HG03064 (cell line): ENCODE data around the gene USH2A.

ENCODE experiments used
- ATAC-seq: cut with Tn5 transposase; IDR thresholded peaks from one replicate; pipeline ENCODE4 v1.9.1; 2021; ENCODE audit warnings: low read depth; ENCODE audit not compliant: unreplicated experiment

The USH2A gene

GRCh38 chr1:215983680-215984079, 439.6 kb downstream of the USH2A start:
- ATAC-seq: no peak

- no peak for ATAC-seq
Observed at GRCh38 chr1:215971793-215972441, 451.3 kb downstream of the USH2A start.

GRCh38 chr1:215970406-215970805, 452.8 kb downstream of the USH2A start:
- no peak for ATAC-seq

GRCh38 chr1:215963621-215964020, 459.6 kb downstream of the USH2A start:
- ATAC-seq: no peak

- no peak for ATAC-seq
Observed at GRCh38 chr1:215963040-215963439, 460.2 kb downstream of the USH2A start.

- ATAC-seq: no peak
Observed at GRCh38 chr1:215958841-215959240, 464.4 kb downstream of the USH2A start.

- no peak for ATAC-seq
Observed at GRCh38 chr1:215957663-215958062, 465.6 kb downstream of the USH2A start.

GRCh38 chr1:215932558-215932957, 490.7 kb downstream of the USH2A start:
- ATAC-seq: no peak

GRCh38 chr1:215926670-215927069, 496.6 kb downstream of the USH2A start:
- ATAC-seq: no peak

GRCh38 chr1:215923129-215923824, 500.0 kb downstream of the USH2A start:
- no peak for ATAC-seq

- no peak for ATAC-seq
Observed at GRCh38 chr1:215911406-215911968, 511.8 kb downstream of the USH2A start.

GRCh38 chr1:215905493-215906115, 517.6 kb downstream of the USH2A start:
- no peak for ATAC-seq

- no peak for ATAC-seq
Observed at GRCh38 chr1:215900684-215901083, 522.6 kb downstream of the USH2A start.

- ATAC-seq: no peak
Observed at GRCh38 chr1:215899901-215900300, 523.3 kb downstream of the USH2A start.

GRCh38 chr1:215895893-215896292, 527.4 kb downstream of the USH2A start:
- ATAC-seq: no peak

GRCh38 chr1:215895276-215895675, 528.0 kb downstream of the USH2A start:
- no peak for ATAC-seq

- ATAC-seq: no peak
Observed at GRCh38 chr1:215894617-215895016, 528.6 kb downstream of the USH2A start.

GRCh38 chr1:215891266-215892057, 531.8 kb downstream of the USH2A start:
- no peak for ATAC-seq

- no peak for ATAC-seq
Observed at GRCh38 chr1:215890438-215890837, 532.8 kb downstream of the USH2A start.

GRCh38 chr1:215889871-215890270, 533.4 kb downstream of the USH2A start:
- no peak for ATAC-seq

- no peak for ATAC-seq
Observed at GRCh38 chr1:215888159-215888558, 535.1 kb downstream of the USH2A start.
